ENCODE data around the gene CAPN12.

The CAPN12 gene

GRCh38 chr19:38737281-38737865 lies 6.9 kb downstream of the CAPN12 start:
- TF ChIP-seq CTCF (IDR thresholded peaks at IDR 0.05; ENCODE audit: extremely low read depth, missing control alignments), result no peak
- no peak for DNase-seq (ENCODE audit: low spot score)

GRCh38 chr19:38736413-38737280 lies 7.6 kb downstream of the CAPN12 start:
- peak; percentile 94 for DNase-seq (ENCODE audit: low spot score)
- no peak for TF ChIP-seq CTCF (IDR thresholded peaks at IDR 0.05; ENCODE audit: extremely low read depth, missing control alignments)

- DNase-seq (ENCODE audit: low spot score), result peak; percentile 87
- TF ChIP-seq CTCF (IDR thresholded peaks at IDR 0.05; ENCODE audit: extremely low read depth, missing control alignments), result no peak
Measured at GRCh38 chr19:38736036-38736412, 8.2 kb downstream of the CAPN12 start.

GRCh38 chr19:38735257-38735686 lies 9.0 kb downstream of the CAPN12 start:
- peak; percentile 74 for DNase-seq (ENCODE audit: low spot score)

GRCh38 chr19:38734426-38735256 lies 9.6 kb downstream of the CAPN12 start:
- DNase-seq (ENCODE audit: low spot score), result peak; percentile 75
- no peak for TF ChIP-seq CTCF (IDR thresholded peaks at IDR 0.05; ENCODE audit: extremely low read depth, missing control alignments)

More at GRCh38 chr19:38735257-38735686, 9.0 kb downstream of the CAPN12 start:
- no peak for TF ChIP-seq CTCF (IDR thresholded peaks at IDR 0.05; ENCODE audit: extremely low read depth, missing control alignments)

- no peak for DNase-seq (ENCODE audit: low spot score)
Measured at GRCh38 chr19:38734176-38734425, 10.2 kb downstream of the CAPN12 start.

More at GRCh38 chr19:38734176-38734425, 10.2 kb downstream of the CAPN12 start:
- TF ChIP-seq CTCF (IDR thresholded peaks at IDR 0.05; ENCODE audit: extremely low read depth, missing control alignments), result no peak

All from GM20000 (cell line).